Umbilical cord (tissue), 2 donors: ENCODE results near the gene EXT2. TPM values are rescaled to one million over a fixed set of nuclear protein-coding genes. Genes with fewer than 3 reads are reported as not detected.

Source experiments
- DNase-seq: peaks from one replicate; pipeline ENCODE4 v3.0.0-alpha.2; 2015; ENCODE audit warnings: low spot score
- total RNA-seq: library from RNA; depleted of rRNA; stranded (reverse); fragments of >200 nt; gene quantifications from one replicate; pipeline ENCODE4 v1.2.3, GENCODE V29; 2014; ENCODE audit warnings: low replicate concordance; ENCODE audit not compliant: insufficient read depth

Gene EXT2
- total RNA-seq, 1 donor from 2014 or later = 91.7 TPM

- peak; percentile 67 for DNase-seq
These were observed 38.0 kb downstream of the EXT2 start for GRCh38 chr11:44133335-44133946.

GRCh38 chr11:44134625-44135024, 39.1 kb downstream of the EXT2 start:
- DNase-seq = no peak

GRCh38 chr11:44136176-44136945, 40.9 kb downstream of the EXT2 start:
- DNase-seq = peak; percentile 13

- DNase-seq = no peak
These were observed 41.6 kb downstream of the EXT2 start for GRCh38 chr11:44137057-44137456.

- DNase-seq = no peak
These were observed 42.8 kb downstream of the EXT2 start for GRCh38 chr11:44138286-44138685.

GRCh38 chr11:44138980-44139379, 43.5 kb downstream of the EXT2 start:
- DNase-seq = peak; percentile 31

- DNase-seq = peak; percentile 95
These were observed 44.3 kb downstream of the EXT2 start for GRCh38 chr11:44139565-44140330.

- DNase-seq = no peak
These were observed 44.9 kb downstream of the EXT2 start for GRCh38 chr11:44140372-44140771.

- no peak for DNase-seq
These were observed 45.3 kb downstream of the EXT2 start for GRCh38 chr11:44140805-44141204.

- no peak for DNase-seq
These were observed 48.8 kb downstream of the EXT2 start for GRCh38 chr11:44143987-44144909.

GRCh38 chr11:44145011-44145775, 49.7 kb downstream of the EXT2 start:
- DNase-seq = no peak

- no peak for DNase-seq
These were observed 51.5 kb downstream of the EXT2 start for GRCh38 chr11:44146931-44147330.

GRCh38 chr11:44147751-44148150, 52.3 kb downstream of the EXT2 start:
- no peak for DNase-seq

GRCh38 chr11:44149651-44150050, 54.2 kb downstream of the EXT2 start:
- no peak for DNase-seq

GRCh38 chr11:44150401-44150800, 54.9 kb downstream of the EXT2 start:
- DNase-seq = no peak

GRCh38 chr11:44157019-44157418, 61.5 kb downstream of the EXT2 start:
- DNase-seq = no peak

GRCh38 chr11:44158384-44158783, 62.9 kb downstream of the EXT2 start:
- DNase-seq = no peak

- DNase-seq = no peak
These were observed 64.6 kb downstream of the EXT2 start for GRCh38 chr11:44159848-44160721.

- DNase-seq = no peak
These were observed 66.5 kb downstream of the EXT2 start for GRCh38 chr11:44162004-44162403.

- no peak for DNase-seq
These were observed 67.2 kb downstream of the EXT2 start for GRCh38 chr11:44162662-44163061.
